ENCODE data around the gene FTSJ1. TPM values are rescaled to one million over a fixed set of nuclear protein-coding genes. Genes with fewer than 3 reads are reported as not detected.

Gene FTSJ1
- total RNA-seq, 1 experiment from 2014 or later, result 49.4 TPM

DNA sequence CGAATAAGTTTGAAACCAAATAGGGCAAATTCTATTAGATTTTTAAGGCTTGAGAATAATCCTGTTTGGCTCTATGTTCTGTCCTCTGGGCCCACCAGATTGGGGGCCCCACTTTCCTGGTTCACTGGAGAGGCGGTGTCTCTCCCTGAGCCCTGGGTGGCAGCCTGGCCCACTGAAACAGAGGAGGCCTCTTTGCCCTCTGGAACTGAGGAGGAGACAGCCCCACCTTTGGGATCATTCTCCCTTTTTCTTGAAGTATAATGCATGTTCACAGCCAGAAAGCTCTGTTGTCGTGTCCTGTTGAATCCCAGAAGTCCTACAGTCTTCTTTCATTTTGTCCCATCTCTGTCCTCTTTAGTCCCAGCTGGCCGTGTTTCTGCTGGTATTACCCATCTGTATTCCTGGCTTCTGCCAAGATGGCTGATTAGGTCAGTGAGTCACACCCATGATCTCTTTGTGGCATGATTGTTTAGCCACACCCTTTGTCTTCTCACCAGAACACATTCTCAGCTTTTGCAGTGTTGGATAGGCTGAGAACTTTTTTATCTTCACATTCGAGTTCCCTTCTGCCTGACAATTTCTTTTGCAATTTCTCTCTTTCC is 55.5 kb downstream of the FTSJ1 start:
- H3K27me3 ChIP-seq (ENCODE audit: insufficient read depth, low read length), result no peaks in the 10 kb centered on the region
- H3K27ac Mint-ChIP-seq, result peak overlapping the region in 1 of 3 experiments; percentile 5; a peak in 2 of 7 replicates
- H4K5ac ChIP-seq (ENCODE audit: insufficient read length, low read depth, low read length), result no peak overlapping the region
- no peak overlapping the region for H2AK5ac ChIP-seq (ENCODE audit: insufficient read length, low read length)
- H3K23me2 ChIP-seq (ENCODE audit: insufficient read length, low read depth, low read length, poor library complexity, severe bottlenecking), result no peaks in the 10 kb centered on the region
- H3K23ac ChIP-seq (ENCODE audit: insufficient read length, low read depth, low read length), result no peak overlapping the region
- no peak overlapping the region for H3K27ac ChIP-seq (ENCODE audit: insufficient read length, low read depth, low read length)
- H2BK12ac ChIP-seq (ENCODE audit: insufficient read length, low read depth, low read length), result no peak overlapping the region
- no peak overlapping the region for H2BK20ac ChIP-seq (ENCODE audit: low read depth, low read length, poor library complexity, severe bottlenecking)
- H3K14ac ChIP-seq (ENCODE audit: insufficient read depth, low read length), result no peak overlapping the region
- no peak overlapping the region for H3T11ph ChIP-seq (ENCODE audit: low read length)
- no CpG with 5 or more reads among the region's 5 CpGs for WGBS (ENCODE audit: extremely low coverage, insufficient read length, low lambda C conversion rate)
- no peak overlapping the region for H3K9ac ChIP-seq (ENCODE audit: extremely low read depth, insufficient read length, low read length)
- no peak overlapping the region for H3K4me3 Mint-ChIP-seq
- no peaks in the 10 kb centered on the region for H3K4me1 ChIP-seq (ENCODE audit: insufficient read depth, low read length)
- H3K36me3 Mint-ChIP-seq (ENCODE audit: insufficient read depth in 1 of 3, low read depth in 3 of 3), result peaks cover 16 to 52% (median 34%) of the 10 kb centered on the region in 3 experiments
- H4K8ac ChIP-seq (replicated peaks; ENCODE audit: insufficient read length, low read depth, low read length), result no peak overlapping the region
- H3K27me3 Mint-ChIP-seq (ENCODE audit: low read depth), result no peaks in the 10 kb centered on the region
- no peaks in the 10 kb centered on the region for H4K20me1 ChIP-seq (ENCODE audit: control insufficient read depth, insufficient read depth, insufficient read length)
- H3K56ac ChIP-seq (ENCODE audit: insufficient read length, low read depth, low read length), result no peak overlapping the region
- peaks cover 76 to 77% of the 10 kb centered on the region in 2 experiments for H3K9me3 Mint-ChIP-seq
- no peak overlapping the region for H2BK15ac ChIP-seq (ENCODE audit: low read depth, low read length)
- H3K79me1 ChIP-seq (ENCODE audit: insufficient read depth, low read depth, low read length, poor library complexity, severe bottlenecking), result no peaks in the 10 kb centered on the region
- no peak overlapping the region for H2BK120ac ChIP-seq (ENCODE audit: low read depth, low read length, poor library complexity, severe bottlenecking)
- H2BK5ac ChIP-seq (ENCODE audit: insufficient read length, low read length), result no peak overlapping the region
- H3K4me1 Mint-ChIP-seq, result no peaks in the 10 kb centered on the region
- H3K9me3 ChIP-seq (ENCODE audit: control insufficient read depth, low read depth, low read length), result peaks cover 44% of the 10 kb centered on the region
- H3K18ac ChIP-seq (ENCODE audit: insufficient read length, low read depth, low read length), result no peak overlapping the region
- H4K91ac ChIP-seq (ENCODE audit: insufficient read length, low read depth, low read length), result no peak overlapping the region
- no peaks in the 10 kb centered on the region for H3K79me2 ChIP-seq (ENCODE audit: insufficient read depth, low read length)
- no peak overlapping the region for H2AFZ ChIP-seq (ENCODE audit: low read length)
- DNase-seq, result no peak
- no peak overlapping the region for H3K4me2 ChIP-seq (ENCODE audit: insufficient read depth, insufficient read length, low read length)
- no peak for TF ChIP-seq CTCF (conservative IDR thresholded peaks at IDR 0.05)
- no peak overlapping the region for H3K4ac ChIP-seq (ENCODE audit: low read depth, low read length)

Measured in H9 (cell line).